GM18499 (cell line): ENCODE results near the gene PDHB.
"Not testable (repeated sequence)": the region's sequence is repeated elsewhere in the genome, so short reads cannot be mapped to it uniquely, and the experiment has no call there.

ENCODE experiments used
- ATAC-seq: cut with Tn5 transposase; IDR thresholded peaks from one replicate; pipeline ENCODE4 v1.9.1; 2021; ENCODE audit warnings: moderate number of reproducible peaks; ENCODE audit not compliant: insufficient read depth, unreplicated experiment

Gene PDHB

GRCh38 chr3:58440996-58441355 lies 7.3 kb upstream of the PDHB start:
- ATAC-seq = not testable (repeated sequence)

- ATAC-seq = not testable (repeated sequence)
Observed at GRCh38 chr3:58437276-58437675, 3.6 kb upstream of the PDHB start.

- no peak for ATAC-seq
Observed at GRCh38 chr3:58434990-58435389, 1.4 kb upstream of the PDHB start.

- no peak for ATAC-seq
Observed at GRCh38 chr3:58434511-58434910, 879 bp upstream of the PDHB start.

GRCh38 chr3:58434168-58434504 lies 504 bp upstream of the PDHB start:
- no peak for ATAC-seq

- ATAC-seq = no peak
Observed at GRCh38 chr3:58432905-58433304, 727 bp downstream of the PDHB start.

GRCh38 chr3:58429657-58430056 lies 4.0 kb downstream of the PDHB start:
- ATAC-seq = no peak

- ATAC-seq = no peak
Observed at GRCh38 chr3:58427661-58428361, 5.8 kb downstream of the PDHB start.

- ATAC-seq = no peak
Observed at GRCh38 chr3:58425782-58426181, 7.8 kb downstream of the PDHB start.

- no peak for ATAC-seq
Observed at GRCh38 chr3:58424613-58425012, 9.0 kb downstream of the PDHB start.

- ATAC-seq = no peak
Observed at GRCh38 chr3:58422756-58423325, 10.8 kb downstream of the PDHB start.

GRCh38 chr3:58421004-58421403 lies 12.6 kb downstream of the PDHB start:
- ATAC-seq = no peak

- ATAC-seq = peak; percentile 57
Observed at GRCh38 chr3:58419780-58420507, 13.7 kb downstream of the PDHB start.

- ATAC-seq = no peak
Observed at GRCh38 chr3:58418227-58418626, 15.4 kb downstream of the PDHB start.

GRCh38 chr3:58417075-58417474 lies 16.6 kb downstream of the PDHB start:
- ATAC-seq = no peak

GRCh38 chr3:58416191-58416590 lies 17.4 kb downstream of the PDHB start:
- no peak for ATAC-seq

- ATAC-seq = no peak
Observed at GRCh38 chr3:58414538-58415197, 19.0 kb downstream of the PDHB start.

GRCh38 chr3:58411851-58412830 lies 21.5 kb downstream of the PDHB start:
- ATAC-seq = no peak

GRCh38 chr3:58411036-58411435 lies 22.6 kb downstream of the PDHB start:
- no peak for ATAC-seq

GRCh38 chr3:58409663-58410062 lies 24.0 kb downstream of the PDHB start:
- ATAC-seq = no peak
